ENCODE data around the gene NRXN3.

GRCh38 chr14:78758333-78758732, 588.2 kb downstream of the NRXN3 start:
- TF ChIP-seq EZH2 (IDR thresholded peaks at IDR 0.05; ENCODE audit: insufficient read depth, poor library complexity, severe bottlenecking) (no peak), EZH2phosphoT487 (IDR thresholded peaks at IDR 0.05; ENCODE audit: insufficient read depth, low read depth) (no peak)
